K562 (cell line): ENCODE measurements around the gene SESN2. TPM values are rescaled to one million over a fixed set of nuclear protein-coding genes. Genes with fewer than 3 reads are reported as not detected.

Experiments used
- ESRRB ChIP-seq: fragments of 250-450 bp; sonication (Bioruptor Pico); IDR thresholded peaks from 2 replicates; pipeline ENCODE4 v1.5.0; 2020; ENCODE audit warnings: mild to moderate bottlenecking, moderate library complexity, borderline replicate concordance
- HDAC2 ChIP-seq: fragments of 450-650 bp; IDR thresholded peaks from 2 replicates; pipeline ENCODE4 v1.6.1; 2016; ENCODE audit warnings: mild to moderate bottlenecking
- ILK ChIP-seq: fragments of 450-650 bp; IDR thresholded peaks from 2 replicates; pipeline ENCODE4 v1.6.1; 2016; ENCODE audit warnings: missing genetic modification characterization, low read depth, mild to moderate bottlenecking, missing compliant biosample characterization, moderate library complexity, borderline replicate concordance
- MIER1 ChIP-seq: fragments of 450-650 bp; IDR thresholded peaks from 2 replicates; pipeline ENCODE4 v1.6.1; 2016; ENCODE audit warnings: antibody characterized with exemption, mild to moderate bottlenecking, low read depth
- PTTG1 ChIP-seq: fragments of 450-650 bp; IDR thresholded peaks from 2 replicates; pipeline ENCODE4 v1.6.1; 2016; ENCODE audit warnings: low read depth, mild to moderate bottlenecking, missing genetic modification characterization, missing compliant biosample characterization
- RAD21 ChIP-seq, 2 experiments: fragments of 250-450 bp in 1 of 2; fragments of 450-650 bp in 1 of 2; sonication (Bioruptor Pico) in 1 of 2; formaldehyde crosslinking in 1 of 2; IDR thresholded peaks in 1 of 2; conservative IDR thresholded peaks in 1 of 2; 2 replicates each; pipeline versions ENCODE4 v1.4.0 to v1.8.0; 2020 to 2022; ENCODE audit warnings: mild to moderate bottlenecking in 2 of 2, moderate library complexity in 1 of 2
- SPI1 ChIP-seq: IDR thresholded peaks from 2 replicates; pipeline ENCODE4 v1.6.1; 2011; ENCODE audit warnings: low read depth, low read length, control low read depth, borderline replicate concordance
- XRCC5 ChIP-seq: fragments of 200-400 bp; formaldehyde crosslinking; IDR thresholded peaks from 2 replicates; pipeline ENCODE4 v1.6.1; 2017; ENCODE audit warnings: low read depth, mild to moderate bottlenecking, low read length
- ZNF561 ChIP-seq: fragments of 450-650 bp; formaldehyde crosslinking; conservative IDR thresholded peaks from 2 replicates; pipeline ENCODE4 v1.4.0; 2020; ENCODE audit warnings: mild to moderate bottlenecking, moderate library complexity
- ZNF699 ChIP-seq: fragments of 250-450 bp; sonication (Bioruptor Pico); IDR thresholded peaks from 2 replicates; pipeline ENCODE4 v1.8.0; 2021; ENCODE audit warnings: mild to moderate bottlenecking, moderate library complexity; ENCODE audit not compliant: insufficient replicate concordance
- polyA plus RNA-seq, 8 experiments: library from polyadenylated mRNA; depleted of rRNA in 4 of 8; stranded (reverse) in 5 of 8; unstranded in 3 of 8; fragments of >200 nt; fragmentation: Nextera tagmentation in 2 of 8; fragmentation: Illumina TruSeq in 1 of 8; extraction: Ambion mirVana in 2 of 8; extraction: Trizol in 1 of 8; gene quantifications; 2 replicates each; pipeline versions ENCODE4 v1.2.1 to v1.2.3, GENCODE V29; 2011 to 2014; ENCODE audit warnings: inconsistent platforms in 1 of 8, missing spikeins in 1 of 8
- total RNA-seq, 7 experiments: library from RNA; depleted of rRNA in 6 of 7; stranded (reverse); fragments of >200 nt in 6 of 7; fragmentation: Illumina TruSeq in 2 of 7; extraction: Trizol in 2 of 7; gene quantifications; 2 replicates each; pipeline versions ENCODE4 v1.2.1 to v1.2.3, GENCODE V29; 2011 to 2021; ENCODE audit warnings: low replicate concordance in 1 of 7
- TF ChIP-seq, protein P1 (sequence below): sonication (generic); formaldehyde crosslinking; IDR thresholded peaks from 2 replicates; pipeline ENCODE4 v1.4.0; 2020; ENCODE audit warnings: mild to moderate bottlenecking, missing genetic modification reagents
- TF ChIP-seq, protein P2 (sequence below): sonication (generic); formaldehyde crosslinking; IDR thresholded peaks from 2 replicates; pipeline ENCODE4 v1.9.0; 2022; ENCODE audit warnings: mild to moderate bottlenecking, missing genetic modification reagents
- TF ChIP-seq, protein P3 (sequence below): fragments of 450-650 bp; formaldehyde crosslinking; IDR thresholded peaks from 2 replicates; pipeline ENCODE4 v1.4.0; 2020; ENCODE audit warnings: mild to moderate bottlenecking, moderate library complexity
- TF ChIP-seq, protein P4 (sequence below): sonication (generic); formaldehyde crosslinking; IDR thresholded peaks from 2 replicates; pipeline ENCODE4 v1.8.1; 2023; ENCODE audit warnings: mild to moderate bottlenecking, missing genetic modification reagents
- TF ChIP-seq, protein P5 (sequence below): fragments of 450-650 bp; formaldehyde crosslinking; IDR thresholded peaks from 2 replicates; pipeline ENCODE4 v1.4.0; 2020; ENCODE audit warnings: mild to moderate bottlenecking, moderate library complexity
- TF ChIP-seq, protein P6 (sequence below): fragments of 250-450 bp; sonication (Bioruptor Pico); IDR thresholded peaks from 2 replicates; pipeline ENCODE4 v1.4.0; 2020; ENCODE audit warnings: mild to moderate bottlenecking, moderate library complexity

The SESN2 gene
- total and polyA plus RNA-seq, 9 of the 15 experiments (the other 6 are each of a cell fraction or from before 2014, with no cell fraction given) = 3.7 to 71.3 (median 16.8) TPM

DNA sequence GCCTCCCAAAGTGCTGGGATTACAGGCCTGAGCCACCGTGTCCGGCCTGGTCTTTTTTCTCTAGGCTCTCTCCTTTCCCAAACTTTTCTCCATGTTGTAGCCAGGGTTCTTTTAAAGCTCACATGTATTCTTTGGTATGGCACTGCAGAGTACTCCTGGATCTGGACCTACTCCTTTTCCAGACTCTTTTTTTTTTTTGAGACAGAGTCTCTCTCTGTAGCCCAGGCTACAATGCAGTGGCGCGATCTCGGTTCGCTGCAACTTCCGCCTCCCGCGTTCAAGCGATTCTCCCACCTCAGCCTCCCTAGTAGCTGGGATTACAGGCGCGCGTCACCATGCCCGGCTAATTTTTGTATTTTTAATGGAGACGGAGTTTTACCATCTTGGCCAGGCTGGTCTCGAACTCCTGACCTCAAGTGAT is 68.9 kb downstream of the SESN2 start (continued):
- TF ChIP-seq, protein P1, sequence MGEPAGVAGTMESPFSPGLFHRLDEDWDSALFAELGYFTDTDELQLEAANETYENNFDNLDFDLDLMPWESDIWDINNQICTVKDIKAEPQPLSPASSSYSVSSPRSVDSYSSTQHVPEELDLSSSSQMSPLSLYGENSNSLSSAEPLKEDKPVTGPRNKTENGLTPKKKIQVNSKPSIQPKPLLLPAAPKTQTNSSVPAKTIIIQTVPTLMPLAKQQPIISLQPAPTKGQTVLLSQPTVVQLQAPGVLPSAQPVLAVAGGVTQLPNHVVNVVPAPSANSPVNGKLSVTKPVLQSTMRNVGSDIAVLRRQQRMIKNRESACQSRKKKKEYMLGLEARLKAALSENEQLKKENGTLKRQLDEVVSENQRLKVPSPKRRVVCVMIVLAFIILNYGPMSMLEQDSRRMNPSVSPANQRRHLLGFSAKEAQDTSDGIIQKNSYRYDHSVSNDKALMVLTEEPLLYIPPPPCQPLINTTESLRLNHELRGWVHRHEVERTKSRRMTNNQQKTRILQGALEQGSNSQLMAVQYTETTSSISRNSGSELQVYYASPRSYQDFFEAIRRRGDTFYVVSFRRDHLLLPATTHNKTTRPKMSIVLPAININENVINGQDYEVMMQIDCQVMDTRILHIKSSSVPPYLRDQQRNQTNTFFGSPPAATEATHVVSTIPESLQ = peak; percentile 1; the same call in 1 of the 2 replicates
- TF ChIP-seq ZNF699 (CRISPR knock-in tag) (no peak), HDAC2 (no peak), XRCC5 (no peak), SPI1 (no peak), ILK (tag) (no peak), ZNF561 (CRISPR knock-in tag) (no peak), RAD21 (CRISPR knock-in tag; conservative IDR thresholded peaks at IDR 0.05 in 1 of 2, IDR thresholded peaks at IDR 0.05 in 1 of 2) (no peak), PTTG1 (tag) (no peak), MIER1 (no peak), ESRRB (CRISPR knock-in tag) (no peak)
- TF ChIP-seq, protein P2, sequence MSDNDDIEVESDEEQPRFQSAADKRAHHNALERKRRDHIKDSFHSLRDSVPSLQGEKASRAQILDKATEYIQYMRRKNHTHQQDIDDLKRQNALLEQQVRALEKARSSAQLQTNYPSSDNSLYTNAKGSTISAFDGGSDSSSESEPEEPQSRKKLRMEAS (CRISPR knock-in tag) = no peak
- TF ChIP-seq, protein P3, sequence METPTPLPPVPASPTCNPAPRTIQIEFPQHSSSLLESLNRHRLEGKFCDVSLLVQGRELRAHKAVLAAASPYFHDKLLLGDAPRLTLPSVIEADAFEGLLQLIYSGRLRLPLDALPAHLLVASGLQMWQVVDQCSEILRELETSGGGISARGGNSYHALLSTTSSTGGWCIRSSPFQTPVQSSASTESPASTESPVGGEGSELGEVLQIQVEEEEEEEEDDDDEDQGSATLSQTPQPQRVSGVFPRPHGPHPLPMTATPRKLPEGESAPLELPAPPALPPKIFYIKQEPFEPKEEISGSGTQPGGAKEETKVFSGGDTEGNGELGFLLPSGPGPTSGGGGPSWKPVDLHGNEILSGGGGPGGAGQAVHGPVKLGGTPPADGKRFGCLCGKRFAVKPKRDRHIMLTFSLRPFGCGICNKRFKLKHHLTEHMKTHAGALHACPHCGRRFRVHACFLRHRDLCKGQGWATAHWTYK (CRISPR knock-in tag) = no peak
- TF ChIP-seq, protein P4, sequence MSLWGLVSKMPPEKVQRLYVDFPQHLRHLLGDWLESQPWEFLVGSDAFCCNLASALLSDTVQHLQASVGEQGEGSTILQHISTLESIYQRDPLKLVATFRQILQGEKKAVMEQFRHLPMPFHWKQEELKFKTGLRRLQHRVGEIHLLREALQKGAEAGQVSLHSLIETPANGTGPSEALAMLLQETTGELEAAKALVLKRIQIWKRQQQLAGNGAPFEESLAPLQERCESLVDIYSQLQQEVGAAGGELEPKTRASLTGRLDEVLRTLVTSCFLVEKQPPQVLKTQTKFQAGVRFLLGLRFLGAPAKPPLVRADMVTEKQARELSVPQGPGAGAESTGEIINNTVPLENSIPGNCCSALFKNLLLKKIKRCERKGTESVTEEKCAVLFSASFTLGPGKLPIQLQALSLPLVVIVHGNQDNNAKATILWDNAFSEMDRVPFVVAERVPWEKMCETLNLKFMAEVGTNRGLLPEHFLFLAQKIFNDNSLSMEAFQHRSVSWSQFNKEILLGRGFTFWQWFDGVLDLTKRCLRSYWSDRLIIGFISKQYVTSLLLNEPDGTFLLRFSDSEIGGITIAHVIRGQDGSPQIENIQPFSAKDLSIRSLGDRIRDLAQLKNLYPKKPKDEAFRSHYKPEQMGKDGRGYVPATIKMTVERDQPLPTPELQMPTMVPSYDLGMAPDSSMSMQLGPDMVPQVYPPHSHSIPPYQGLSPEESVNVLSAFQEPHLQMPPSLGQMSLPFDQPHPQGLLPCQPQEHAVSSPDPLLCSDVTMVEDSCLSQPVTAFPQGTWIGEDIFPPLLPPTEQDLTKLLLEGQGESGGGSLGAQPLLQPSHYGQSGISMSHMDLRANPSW (CRISPR knock-in tag) = no peak
- TF ChIP-seq, protein P5, sequence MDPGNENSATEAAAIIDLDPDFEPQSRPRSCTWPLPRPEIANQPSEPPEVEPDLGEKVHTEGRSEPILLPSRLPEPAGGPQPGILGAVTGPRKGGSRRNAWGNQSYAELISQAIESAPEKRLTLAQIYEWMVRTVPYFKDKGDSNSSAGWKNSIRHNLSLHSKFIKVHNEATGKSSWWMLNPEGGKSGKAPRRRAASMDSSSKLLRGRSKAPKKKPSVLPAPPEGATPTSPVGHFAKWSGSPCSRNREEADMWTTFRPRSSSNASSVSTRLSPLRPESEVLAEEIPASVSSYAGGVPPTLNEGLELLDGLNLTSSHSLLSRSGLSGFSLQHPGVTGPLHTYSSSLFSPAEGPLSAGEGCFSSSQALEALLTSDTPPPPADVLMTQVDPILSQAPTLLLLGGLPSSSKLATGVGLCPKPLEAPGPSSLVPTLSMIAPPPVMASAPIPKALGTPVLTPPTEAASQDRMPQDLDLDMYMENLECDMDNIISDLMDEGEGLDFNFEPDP (CRISPR knock-in tag) = no peak
- TF ChIP-seq, protein P6, sequence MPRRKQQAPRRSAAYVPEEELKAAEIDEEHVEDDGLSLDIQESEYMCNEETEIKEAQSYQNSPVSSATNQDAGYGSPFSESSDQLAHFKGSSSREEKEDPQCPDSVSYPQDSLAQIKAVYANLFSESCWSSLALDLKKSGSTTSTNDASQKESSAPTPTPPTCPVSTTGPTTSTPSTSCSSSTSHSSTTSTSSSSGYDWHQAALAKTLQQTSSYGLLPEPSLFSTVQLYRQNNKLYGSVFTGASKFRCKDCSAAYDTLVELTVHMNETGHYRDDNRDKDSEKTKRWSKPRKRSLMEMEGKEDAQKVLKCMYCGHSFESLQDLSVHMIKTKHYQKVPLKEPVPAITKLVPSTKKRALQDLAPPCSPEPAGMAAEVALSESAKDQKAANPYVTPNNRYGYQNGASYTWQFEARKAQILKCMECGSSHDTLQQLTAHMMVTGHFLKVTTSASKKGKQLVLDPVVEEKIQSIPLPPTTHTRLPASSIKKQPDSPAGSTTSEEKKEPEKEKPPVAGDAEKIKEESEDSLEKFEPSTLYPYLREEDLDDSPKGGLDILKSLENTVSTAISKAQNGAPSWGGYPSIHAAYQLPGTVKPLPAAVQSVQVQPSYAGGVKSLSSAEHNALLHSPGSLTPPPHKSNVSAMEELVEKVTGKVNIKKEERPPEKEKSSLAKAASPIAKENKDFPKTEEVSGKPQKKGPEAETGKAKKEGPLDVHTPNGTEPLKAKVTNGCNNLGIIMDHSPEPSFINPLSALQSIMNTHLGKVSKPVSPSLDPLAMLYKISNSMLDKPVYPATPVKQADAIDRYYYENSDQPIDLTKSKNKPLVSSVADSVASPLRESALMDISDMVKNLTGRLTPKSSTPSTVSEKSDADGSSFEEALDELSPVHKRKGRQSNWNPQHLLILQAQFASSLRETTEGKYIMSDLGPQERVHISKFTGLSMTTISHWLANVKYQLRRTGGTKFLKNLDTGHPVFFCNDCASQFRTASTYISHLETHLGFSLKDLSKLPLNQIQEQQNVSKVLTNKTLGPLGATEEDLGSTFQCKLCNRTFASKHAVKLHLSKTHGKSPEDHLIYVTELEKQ (CRISPR knock-in tag) = no peak
